ENCODE results near the gene PAGE2B.
A peak's percentile ranks its signal among the peaks of the same experiment; 100 is the strongest.
"Not testable (repeated sequence)": the region's sequence is repeated elsewhere in the genome, so short reads cannot be mapped to it uniquely, and the experiment has no call there.

The PAGE2B gene

GRCh38 chrX:55111578-55112254 is 36.9 kb downstream of the PAGE2B start:
- no peak for DNase-seq

GRCh38 chrX:55116589-55116988 is 41.8 kb downstream of the PAGE2B start:
- DNase-seq = not testable (repeated sequence)

GRCh38 chrX:55118574-55118973 is 43.7 kb downstream of the PAGE2B start:
- no peak for DNase-seq

- DNase-seq = no peak
These were observed 44.4 kb downstream of the PAGE2B start for GRCh38 chrX:55119271-55119670.

- DNase-seq = no peak
These were observed 44.9 kb downstream of the PAGE2B start for GRCh38 chrX:55119712-55120111.

GRCh38 chrX:55120761-55121358 is 46.0 kb downstream of the PAGE2B start:
- DNase-seq = no peak

- DNase-seq = no peak
These were observed 49.1 kb downstream of the PAGE2B start for GRCh38 chrX:55123900-55124299.

GRCh38 chrX:55127692-55128091 is 52.9 kb downstream of the PAGE2B start:
- peak; percentile 34 for DNase-seq
